ENCODE data around the gene BCR. TPM values are rescaled to one million over a fixed set of nuclear protein-coding genes. Genes with fewer than 3 reads are reported as not detected.
"Not testable (repeated sequence)": the region's sequence is repeated elsewhere in the genome, so short reads cannot be mapped to it uniquely, and the experiment has no call there.

BCR gene
- 24.3 TPM for total RNA-seq
- long read RNA-seq, full-length matches to known transcripts: 17 of 44 reads
- long read RNA-seq, partial matches to known transcripts: 19 of 44 reads
- long read RNA-seq, other reads (novel, unspliced or antisense): 8 of 44 reads

DNA sequence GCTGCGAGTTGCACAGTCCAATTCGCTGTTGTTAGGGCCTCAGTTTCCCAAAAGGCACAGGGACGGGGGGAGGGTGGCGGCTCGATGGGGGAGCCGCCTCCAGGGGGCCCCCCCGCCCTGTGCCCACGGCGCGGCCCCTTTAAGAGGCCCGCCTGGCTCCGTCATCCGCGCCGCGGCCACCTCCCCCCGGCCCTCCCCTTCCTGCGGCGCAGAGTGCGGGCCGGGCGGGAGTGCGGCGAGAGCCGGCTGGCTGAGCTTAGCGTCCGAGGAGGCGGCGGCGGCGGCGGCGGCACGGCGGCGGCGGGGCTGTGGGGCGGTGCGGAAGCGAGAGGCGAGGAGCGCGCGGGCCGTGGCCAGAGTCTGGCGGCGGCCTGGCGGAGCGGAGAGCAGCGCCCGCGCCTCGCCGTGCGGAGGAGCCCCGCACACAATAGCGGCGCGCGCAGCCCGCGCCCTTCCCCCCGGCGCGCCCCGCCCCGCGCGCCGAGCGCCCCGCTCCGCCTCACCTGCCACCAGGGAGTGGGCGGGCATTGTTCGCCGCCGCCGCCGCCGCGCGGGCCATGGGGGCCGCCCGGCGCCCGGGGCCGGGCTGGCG, at the start of gene BCR:
Gene BCR (plus strand): TSS at position 209 of the 592 bp plus-strand sequence. CDS start 452 bp downstream, outside the sequence.
- DNase-seq (ENCODE audit: low spot score): peak; percentile 85
- intact Hi-C loops (cut with DNase I): loop anchor here (5.0 kb wide), 1 partner anchor 37 kb away; no protein-coding TSS in a partner anchor

DNA sequence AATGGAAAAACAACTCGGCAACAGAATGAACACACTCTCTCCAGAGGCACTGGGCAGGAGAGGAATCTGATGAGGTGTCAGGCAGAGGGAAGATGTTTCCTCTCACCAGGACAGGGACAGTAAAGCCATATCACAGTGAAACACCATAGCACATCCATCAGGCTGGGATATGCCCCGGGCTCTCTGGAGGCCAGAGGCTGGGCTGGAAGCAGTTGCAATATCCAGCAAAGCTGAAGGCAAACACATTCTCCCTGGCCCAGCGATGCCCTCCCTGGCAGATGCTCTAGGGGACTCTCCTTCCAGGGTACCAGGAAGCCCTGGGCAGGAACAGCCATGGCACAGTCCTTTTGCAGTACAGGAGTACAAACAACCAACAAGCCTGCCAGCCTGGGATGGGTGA, 49.6 kb upstream of the BCR start:
- intact Hi-C loops (cut with DNase I): no loop called here
- no peak for DNase-seq (ENCODE audit: low spot score)

DNA sequence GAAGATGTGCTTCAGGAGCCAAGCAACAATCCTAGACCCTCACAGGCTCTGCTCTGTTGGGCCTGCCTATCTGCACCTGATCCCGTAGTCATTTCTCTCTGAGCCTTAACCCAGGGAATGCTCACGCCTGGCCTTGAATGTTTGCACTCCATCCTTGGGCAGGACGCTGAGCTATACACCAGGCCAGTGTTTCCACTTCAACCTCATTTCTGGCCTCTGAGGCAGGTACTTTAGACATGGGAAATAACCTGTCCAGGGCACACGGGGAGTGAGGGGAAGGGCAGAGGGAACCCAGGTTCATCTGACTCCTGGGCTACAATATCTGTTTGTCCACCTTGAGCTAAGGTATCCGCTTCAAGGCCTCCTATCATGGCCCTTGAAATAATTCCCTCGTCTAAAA, 48.4 kb upstream of the BCR start:
- no peak for DNase-seq (ENCODE audit: low spot score)

DNA sequence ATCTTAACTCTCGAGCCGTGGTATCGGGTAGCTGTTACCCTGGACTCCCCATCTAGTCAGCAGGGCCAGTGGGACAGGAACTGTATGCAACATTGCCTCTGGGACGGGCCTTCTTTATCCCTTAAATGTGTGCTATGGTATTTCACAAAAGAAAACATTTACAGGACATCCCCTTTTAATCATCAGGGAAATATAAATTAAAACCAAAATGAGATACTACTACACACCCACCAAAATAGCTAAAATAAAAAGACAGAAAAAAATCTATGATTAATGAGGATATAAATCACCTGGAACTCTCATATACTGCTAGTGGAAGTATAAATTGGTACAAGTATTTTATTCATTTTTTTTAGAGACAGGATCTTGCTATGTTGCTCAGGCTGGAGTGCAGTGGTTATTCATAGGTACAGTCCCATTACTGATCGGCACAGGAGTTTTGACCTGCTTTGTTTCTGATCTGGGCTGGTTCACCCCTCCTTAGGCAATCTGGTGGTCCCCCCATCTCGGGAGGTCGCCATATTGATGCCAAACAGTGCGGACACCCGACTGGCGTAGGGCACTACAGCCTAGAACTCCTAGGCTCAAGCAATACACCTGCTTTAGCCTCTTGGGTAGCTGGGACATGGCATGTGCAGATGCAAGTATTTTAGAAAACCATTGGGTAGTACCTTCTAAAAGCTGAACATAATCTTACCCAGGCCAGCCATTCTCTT, 47.8 kb upstream of the BCR start:
- DNase-seq (ENCODE audit: low spot score): no peak

More for the DNA sequence above, 48.4 kb upstream of the BCR start:
- intact Hi-C loops (cut with DNase I): no loop called here

DNA sequence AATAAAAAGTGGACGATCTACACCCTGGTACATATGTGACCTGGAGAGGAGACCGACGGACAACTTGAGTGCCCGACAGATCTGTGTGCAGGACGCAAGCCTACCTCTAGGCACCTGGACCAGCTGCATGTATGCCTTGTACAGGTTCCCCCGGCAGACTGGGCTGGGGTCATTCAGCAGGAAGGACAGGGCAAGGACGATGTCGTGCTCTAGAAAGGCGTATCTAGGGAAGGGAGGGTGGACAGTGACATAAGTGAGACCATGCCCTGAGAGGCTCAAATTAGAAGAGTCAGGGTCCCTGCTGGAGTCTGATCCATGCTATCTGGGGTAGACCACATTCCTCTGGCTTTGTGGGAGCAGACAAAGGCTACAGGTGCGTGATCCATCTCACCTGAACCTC, 46.4 kb upstream of the BCR start:
- no peak for DNase-seq (ENCODE audit: low spot score)
- intact Hi-C loops (cut with DNase I): no loop called here

More for the DNA sequence above, 47.8 kb upstream of the BCR start:
- intact Hi-C loops (cut with DNase I): no loop called here

DNA sequence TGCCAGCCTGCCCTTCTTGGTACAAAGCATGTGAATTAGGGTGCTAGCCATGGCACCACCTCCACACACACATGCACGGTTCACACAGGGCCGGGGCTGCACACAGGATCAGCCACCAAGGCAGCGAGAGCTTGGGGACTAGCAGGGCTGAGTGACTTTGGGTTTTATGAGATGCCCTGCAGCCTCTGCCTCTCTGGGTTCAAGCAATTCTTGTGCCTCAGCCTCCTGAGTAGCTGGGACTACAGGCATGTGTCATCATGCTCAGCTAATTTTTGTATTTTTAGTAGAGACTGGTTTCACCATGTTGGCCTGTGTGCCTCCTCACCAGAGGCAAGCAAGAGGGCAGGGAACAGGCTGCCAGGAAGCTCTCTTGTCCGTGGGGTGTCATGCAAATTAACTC, 43.3 kb upstream of the BCR start:
- intact Hi-C loops (cut with DNase I); DNase-seq (ENCODE audit: low spot score): not testable (repeated sequence)

DNA sequence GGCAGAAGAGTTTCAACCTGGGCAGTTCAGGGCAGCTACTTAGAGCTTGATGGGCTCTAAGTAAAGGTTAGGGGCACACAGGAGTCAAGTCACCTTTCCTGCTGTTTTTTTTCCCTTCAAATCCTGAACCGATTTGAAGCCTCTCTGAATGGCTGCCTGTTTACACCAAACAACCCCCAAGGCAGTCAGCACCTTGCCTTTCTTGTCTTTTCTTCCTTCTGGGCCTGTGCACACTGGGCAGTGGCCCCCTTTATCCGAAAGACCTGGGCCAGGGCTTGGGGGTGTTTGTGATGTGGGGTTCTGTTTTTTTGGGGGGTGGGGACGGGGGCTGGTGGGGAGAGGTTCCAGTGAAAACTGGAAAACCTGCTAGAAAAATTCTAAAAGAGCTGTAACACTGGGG, 42.8 kb upstream of the BCR start:
- DNase-seq (ENCODE audit: low spot score): no peak

DNA sequence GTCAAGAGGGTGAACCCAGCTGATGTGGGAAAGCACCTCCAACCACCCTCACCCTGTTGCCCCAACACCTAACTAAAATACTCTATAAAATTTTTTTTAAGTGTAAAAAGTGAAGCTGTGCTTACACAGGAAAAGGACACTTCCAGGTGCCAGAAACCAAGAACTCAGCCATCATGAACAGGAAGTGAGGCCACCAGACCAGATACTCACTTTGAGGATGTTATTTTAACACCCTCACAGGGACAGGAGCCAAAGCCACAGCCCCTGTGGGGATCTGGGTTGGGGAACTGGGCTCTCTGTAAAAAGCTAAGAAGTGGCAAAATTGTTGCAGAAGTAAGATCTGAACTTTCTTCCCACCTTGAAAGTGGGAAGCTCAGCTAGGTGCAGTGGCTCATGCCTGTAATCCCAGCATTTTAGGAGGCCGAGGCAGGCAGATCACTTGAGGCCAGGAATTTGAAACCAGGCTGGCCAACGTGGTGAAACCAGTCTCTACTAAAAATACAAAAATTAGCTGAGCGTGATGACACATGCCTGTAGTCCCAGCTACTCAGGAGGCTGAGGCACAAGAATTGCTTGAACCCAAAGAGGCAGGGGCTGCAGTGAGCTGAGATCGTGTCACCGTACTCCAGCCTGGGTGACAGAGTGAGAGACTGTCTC, 42.3 kb upstream of the BCR start:
- DNase-seq (ENCODE audit: low spot score): no peak
- intact Hi-C loops (cut with DNase I): no loop called here

More for the DNA sequence above, 42.8 kb upstream of the BCR start:
- intact Hi-C loops (cut with DNase I): no loop called here

DNA sequence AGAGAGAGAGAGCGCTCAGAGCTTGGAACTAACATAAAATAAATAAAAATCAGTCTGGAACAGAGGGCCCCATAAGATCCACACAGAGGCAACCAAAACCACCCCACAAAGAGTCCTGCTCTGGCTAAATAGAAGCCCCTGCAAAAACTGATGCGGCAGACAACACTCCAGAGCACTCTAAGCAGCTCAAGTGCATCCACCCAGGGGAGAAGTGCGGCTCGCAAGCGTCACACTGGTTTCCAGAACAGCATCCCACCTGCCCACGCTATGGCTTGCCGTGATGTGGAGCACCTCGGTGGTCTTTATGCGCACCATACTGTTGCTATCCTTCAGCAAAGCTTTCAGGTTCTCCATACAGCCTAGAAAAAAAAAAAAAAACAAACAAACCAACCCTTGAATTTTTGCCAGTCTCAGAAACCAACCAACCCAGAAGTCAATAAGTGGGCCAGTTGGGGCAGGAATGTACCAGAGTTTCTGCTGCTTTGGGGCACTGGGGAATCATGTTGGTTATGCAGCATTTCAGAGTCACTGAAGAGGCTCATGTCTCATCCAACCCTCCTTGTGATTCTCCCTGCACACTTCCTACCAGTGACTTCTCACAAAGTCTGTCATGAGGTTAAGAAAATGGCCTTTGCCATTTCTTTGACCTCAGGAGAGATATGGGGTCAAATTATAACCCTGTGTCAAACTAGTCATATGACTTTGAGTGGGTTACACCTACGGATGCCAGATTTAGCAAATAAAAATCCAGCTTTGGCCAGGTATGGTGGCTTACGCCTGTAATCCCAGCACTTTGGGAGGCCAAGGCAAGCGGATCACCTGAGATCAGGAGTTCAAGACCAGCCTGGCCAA, 41.5 kb upstream of the BCR start:
- intact Hi-C loops (cut with DNase I): no loop called here
- DNase-seq (ENCODE audit: low spot score): no peak

DNA sequence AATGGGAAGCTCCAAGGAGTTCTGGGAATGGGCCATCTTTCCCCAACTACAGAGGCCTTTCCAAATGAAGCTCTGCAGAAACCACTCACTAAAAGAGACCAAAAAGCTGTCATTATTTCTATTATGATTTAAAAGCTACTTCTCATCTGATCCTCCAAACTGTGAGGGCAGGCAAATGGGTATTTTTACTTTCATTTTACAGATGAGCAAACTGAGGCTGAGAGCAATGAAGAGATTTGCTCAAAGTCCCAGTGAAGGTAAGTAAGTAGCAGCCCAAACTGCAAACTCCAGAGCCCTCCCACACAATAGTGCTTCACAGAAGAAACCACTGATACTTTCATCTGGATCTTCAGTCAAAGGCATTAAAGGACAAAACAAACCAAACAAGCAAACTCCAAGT, 39.9 kb upstream of the BCR start:
- intact Hi-C loops (cut with DNase I): no loop called here
- DNase-seq (ENCODE audit: low spot score): no peak

DNA sequence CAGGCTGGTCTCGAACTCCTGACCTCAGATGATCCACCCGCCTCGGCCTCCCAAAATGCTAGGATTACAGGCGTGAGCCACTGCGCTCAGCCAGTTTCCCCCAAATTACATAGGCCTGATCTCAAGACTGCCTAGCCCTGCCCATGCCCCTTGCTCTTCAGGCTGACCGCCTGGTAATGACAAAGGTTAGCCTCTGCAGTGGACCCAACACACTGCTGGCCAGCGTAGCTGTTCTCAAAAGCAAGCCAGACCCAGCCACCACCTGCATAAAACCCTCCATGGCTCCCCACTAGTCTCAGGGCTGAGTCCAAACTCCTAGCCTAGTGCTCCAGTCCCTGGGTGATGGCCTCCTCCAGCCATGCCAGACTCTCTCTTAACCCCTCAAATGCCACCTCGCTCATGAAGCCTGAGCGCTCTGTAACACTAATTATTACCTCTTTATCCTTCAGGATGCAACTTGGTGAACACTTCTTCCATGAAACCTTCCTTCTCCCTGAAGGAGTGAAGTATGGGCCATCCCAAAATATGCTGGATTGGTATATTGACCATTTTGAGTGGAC, 37.7 kb upstream of the BCR start:
- DNase-seq (ENCODE audit: low spot score): no peak
- intact Hi-C loops (cut with DNase I): no loop called here

DNA sequence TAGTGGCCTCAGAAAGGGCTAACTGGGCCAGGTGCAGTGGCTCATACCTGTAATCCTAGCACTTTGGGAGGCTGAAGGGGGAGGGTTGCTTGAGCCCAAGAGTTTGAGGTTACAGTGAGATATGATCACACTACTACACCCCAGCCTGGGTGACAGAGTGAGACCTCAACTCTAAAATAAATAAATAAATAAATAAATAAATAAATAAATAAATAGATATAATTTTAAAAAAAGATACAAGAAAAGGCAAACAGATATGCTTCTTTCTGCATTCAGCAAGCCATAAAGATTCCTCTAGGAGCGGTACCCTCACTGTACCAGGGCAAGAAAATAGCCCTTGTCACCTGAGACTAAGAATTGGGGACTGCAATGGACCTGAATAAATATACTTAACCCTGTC, 37.2 kb upstream of the BCR start:
- DNase-seq (ENCODE audit: low spot score): no peak
- intact Hi-C loops (cut with DNase I): no loop called here

DNA sequence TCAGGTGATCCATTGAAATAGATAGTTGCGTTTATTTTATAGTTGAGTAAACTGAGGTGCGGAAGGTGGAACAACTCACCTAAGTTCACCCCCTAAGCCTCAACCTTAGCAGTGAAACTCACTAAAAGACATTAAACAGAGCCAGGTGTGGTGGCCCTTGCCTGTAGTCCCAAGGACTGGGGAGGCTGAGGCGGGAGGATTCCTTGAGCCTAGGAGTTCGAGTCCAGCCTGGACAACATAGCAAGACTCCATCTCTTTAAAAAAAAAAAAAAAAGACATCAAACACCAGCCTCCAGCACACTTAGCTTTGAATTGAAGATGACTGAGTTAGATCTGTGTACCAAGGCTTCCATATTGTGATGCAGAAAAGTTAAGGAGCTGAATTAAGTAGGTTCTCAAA, 35.9 kb upstream of the BCR start:
- intact Hi-C loops (cut with DNase I): no loop called here
- DNase-seq (ENCODE audit: low spot score): no peak

DNA sequence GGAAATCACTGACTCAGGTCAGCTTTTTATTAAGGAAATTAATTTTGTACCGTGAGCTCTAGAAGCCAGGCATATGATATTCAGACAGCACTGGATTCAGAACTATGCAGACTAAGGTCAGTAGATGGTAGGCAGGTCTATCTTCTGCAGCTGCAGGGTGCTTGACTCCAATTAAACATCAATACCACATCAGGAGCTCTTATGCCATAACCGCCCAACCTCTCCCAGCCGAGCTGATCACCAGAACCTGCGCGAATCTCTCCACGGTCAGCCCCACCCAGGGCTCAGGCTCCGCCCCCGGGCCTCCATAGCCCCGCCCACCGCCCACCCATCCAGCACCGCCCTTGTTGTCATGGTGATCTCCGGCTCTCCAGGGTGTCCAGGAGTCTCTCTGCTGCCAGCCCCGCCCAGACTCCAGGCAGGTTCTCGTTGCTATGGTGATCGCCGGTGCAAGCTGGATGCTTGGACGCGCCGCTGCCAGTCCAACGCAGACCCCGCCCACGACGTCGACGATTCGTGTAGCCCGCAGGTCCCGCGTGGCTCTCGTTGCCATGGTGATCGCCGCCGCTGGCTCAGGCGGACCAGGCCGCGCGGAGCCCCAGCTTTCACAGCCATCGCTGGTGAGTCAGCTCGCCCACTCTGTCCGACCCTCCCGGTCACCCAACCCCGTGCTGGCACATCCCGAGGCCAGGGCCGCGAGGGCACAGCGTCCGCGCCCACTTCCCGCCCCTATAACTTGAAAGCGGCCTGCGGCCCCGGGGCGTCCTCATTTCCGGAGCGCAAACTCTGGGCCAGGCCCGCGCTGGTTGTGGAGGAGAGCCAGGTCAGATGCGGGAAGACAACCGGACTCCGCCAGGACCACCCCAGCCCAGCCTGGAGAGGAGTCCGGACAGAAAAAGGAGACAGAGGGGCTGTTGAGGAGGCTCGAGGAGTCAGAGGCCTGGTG, 35.1 kb upstream of the BCR start, which contains the start of gene RAB36:
Gene RAB36 (plus strand): TSS at position 546 of the 946 bp plus-strand sequence. CDS start 1,140 bp downstream, outside the sequence.
- intact Hi-C loops (cut with DNase I): no loop called here
- DNase-seq (ENCODE audit: low spot score): peak; percentile 97

DNA sequence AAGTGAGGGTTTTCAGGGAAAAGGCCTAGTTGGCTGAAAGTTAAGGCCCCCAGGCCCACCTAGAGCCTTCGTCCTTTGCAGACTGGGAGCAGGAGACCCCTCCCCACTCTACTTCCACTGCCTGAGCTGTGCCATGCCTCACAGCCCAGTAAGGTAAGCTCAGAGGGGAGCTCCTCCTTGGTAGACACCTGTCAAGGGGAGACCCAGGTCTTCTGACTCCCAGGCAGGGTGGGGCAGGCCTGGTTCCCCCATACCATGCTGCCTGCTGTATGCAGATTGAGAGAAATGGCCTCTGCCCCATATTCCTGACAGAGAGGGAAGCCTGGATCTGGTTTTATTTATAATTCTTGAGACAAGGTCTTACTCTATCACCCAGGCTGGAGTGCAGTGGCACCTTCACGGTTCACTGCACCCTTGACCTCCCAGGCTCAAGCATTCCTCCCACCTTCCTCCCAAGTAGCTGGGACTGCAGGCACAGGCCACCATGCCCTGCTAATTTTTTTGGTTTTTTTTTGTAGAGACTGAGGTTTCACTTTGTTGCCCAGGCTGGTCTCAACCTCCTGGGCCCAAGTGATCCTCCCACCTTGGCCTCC, 34.3 kb upstream of the BCR start:
- intact Hi-C loops (cut with DNase I): no loop called here

DNA sequence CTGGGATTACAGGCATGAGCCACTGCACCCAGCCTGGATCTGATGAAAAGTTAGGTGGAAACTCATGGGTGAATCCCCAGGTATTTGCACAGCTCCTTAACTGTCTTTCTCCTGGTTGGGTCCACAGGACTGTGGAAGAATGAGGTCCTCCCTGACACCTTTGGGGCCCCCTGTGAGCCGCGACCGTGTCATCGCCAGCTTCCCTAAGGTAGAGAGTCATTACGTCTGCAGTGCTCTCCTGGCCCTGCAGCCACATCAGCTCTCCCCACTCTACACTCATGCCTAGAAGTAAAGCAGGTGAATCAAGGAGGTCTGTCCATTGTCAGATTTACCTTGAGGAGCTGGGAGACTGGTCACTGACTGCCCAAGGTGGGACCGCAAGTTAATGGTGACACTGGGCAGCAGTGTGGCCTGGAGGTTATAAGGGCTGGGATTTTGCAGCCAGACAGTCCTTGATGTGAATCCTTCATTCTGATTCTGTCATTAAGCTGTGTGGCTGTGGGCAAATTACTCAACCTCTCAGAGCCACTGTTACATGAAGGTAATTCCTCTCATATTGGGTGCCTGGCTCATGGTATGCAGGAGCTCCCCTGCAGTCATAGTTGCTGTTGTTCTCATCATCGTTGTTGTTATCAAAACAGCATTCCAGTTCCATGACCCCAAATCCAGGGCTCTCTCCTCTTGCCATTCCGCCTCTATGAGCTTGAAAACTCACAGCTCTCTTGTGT, 33.7 kb upstream of the BCR start:
- intact Hi-C loops (cut with DNase I): no loop called here
- DNase-seq (ENCODE audit: low spot score): no peak

More for the DNA sequence above, 34.3 kb upstream of the BCR start:
- no peak for DNase-seq (ENCODE audit: low spot score)
